H1 (cell line): ENCODE data around the gene KRT34. TPM values are rescaled to one million over a fixed set of nuclear protein-coding genes. Genes with fewer than 3 reads are reported as not detected.

ENCODE experiments used
- BRCA1 ChIP-seq: IDR thresholded peaks from 2 replicates; pipeline ENCODE4 v1.6.1; 2012; ENCODE audit warnings: low read depth, low read length, improper control_type of control experiment
- EZH2 ChIP-seq: fragments of 200-600 bp; sonication (generic); IDR thresholded peaks from 2 replicates; pipeline ENCODE4 v1.7.1; 2012; ENCODE audit warnings: low read depth, mild to moderate bottlenecking, moderate library complexity, low read length, inconsistent platforms; ENCODE audit not compliant: severe bottlenecking
- POU5F1 ChIP-seq: IDR thresholded peaks from 2 replicates; pipeline ENCODE4 v1.6.1; 2011; ENCODE audit warnings: low read depth, mild to moderate bottlenecking, low read length, moderate library complexity
- RAD21 ChIP-seq, 2 experiments: IDR thresholded peaks in 1 of 2; conservative IDR thresholded peaks in 1 of 2; 2 replicates each; pipeline ENCODE4 v1.6.1; 2011; ENCODE audit warnings: low read depth in 2 of 2, low read length in 2 of 2, improper control_type of control experiment in 1 of 2, inconsistent platforms in 1 of 2, mild to moderate bottlenecking in 1 of 2, moderate library complexity in 1 of 2
- RNF2 ChIP-seq: fragments of 200-900, 300-1000 bp; sonication (generic); IDR thresholded peaks from 2 replicates; pipeline ENCODE4 v1.7.1; 2016; ENCODE audit warnings: borderline replicate concordance, low read depth, mild to moderate bottlenecking, antibody characterized with exemption, low read length; ENCODE audit not compliant: poor library complexity, severe bottlenecking; ENCODE audit errors: missing control alignments
- RXRA ChIP-seq: IDR thresholded peaks from 2 replicates; pipeline ENCODE4 v1.6.1; 2011; ENCODE audit warnings: low read depth, mild to moderate bottlenecking, low read length, moderate library complexity; ENCODE audit not compliant: insufficient read depth
- SIN3A ChIP-seq, 2 experiments: IDR thresholded peaks in 1 of 2; conservative IDR thresholded peaks in 1 of 2; 2 replicates each; pipeline ENCODE4 v1.6.1; 2011 to 2012; ENCODE audit warnings: low read length in 2 of 2, improper control_type of control experiment in 1 of 2, low read depth in 1 of 2, mild to moderate bottlenecking in 1 of 2
- polyA plus RNA-seq, 7 experiments: library from polyadenylated mRNA; depleted of rRNA in 3 of 7; stranded (reverse) in 5 of 7; unstranded in 2 of 7; fragments of >200 nt in 5 of 7; fragments of 200-250 nt in 2 of 7; gene quantifications; 1 replicate in 5 of 7; 2 replicates in 1 of 7; 4 replicates in 1 of 7; pipeline versions ENCODE4 v1.2.1 to v1.2.3, GENCODE V29; 2011 to 2013; ENCODE audit warnings: missing spikeins in 2 of 7, mixed read lengths in 2 of 7
- total RNA-seq: library from RNA; stranded (reverse); fragmentation: NEBNext Ultra II Directional; extraction: Animal tissue kit (Norgen Biotek cat#: 25700); gene quantifications from 2 replicates; pipeline ENCODE4 v1.2.1, GENCODE V29; 2021
- TF ChIP-seq, protein P1 (sequence below): fragments of 300-600 bp; sonication (generic); IDR thresholded peaks from 2 replicates; pipeline ENCODE4 v1.7.1; 2012; ENCODE audit warnings: low read length, moderate library complexity, mild to moderate bottlenecking, inconsistent platforms; ENCODE audit not compliant: insufficient replicate concordance

Gene KRT34
- total and polyA plus RNA-seq, 2 of the 8 experiments (the other 6 are each of a cell fraction or from before 2014, with no cell fraction given), result not detected

- TF ChIP-seq RNF2 (no peak), POU5F1 (no peak), SIN3A (conservative IDR thresholded peaks at IDR 0.05 in 1 of 2, IDR thresholded peaks at IDR 0.05 in 1 of 2; ENCODE audit: low read depth in 1 of 2, low read length in 2 of 2) (no peak), EZH2 (no peak), RXRA (no peak), RAD21 (IDR thresholded peaks at IDR 0.05 in 1 of 2, conservative IDR thresholded peaks at IDR 0.05 in 1 of 2; ENCODE audit: low read depth in 2 of 2, low read length in 2 of 2) (no peak), BRCA1 (no peak)
- TF ChIP-seq, protein P1, sequence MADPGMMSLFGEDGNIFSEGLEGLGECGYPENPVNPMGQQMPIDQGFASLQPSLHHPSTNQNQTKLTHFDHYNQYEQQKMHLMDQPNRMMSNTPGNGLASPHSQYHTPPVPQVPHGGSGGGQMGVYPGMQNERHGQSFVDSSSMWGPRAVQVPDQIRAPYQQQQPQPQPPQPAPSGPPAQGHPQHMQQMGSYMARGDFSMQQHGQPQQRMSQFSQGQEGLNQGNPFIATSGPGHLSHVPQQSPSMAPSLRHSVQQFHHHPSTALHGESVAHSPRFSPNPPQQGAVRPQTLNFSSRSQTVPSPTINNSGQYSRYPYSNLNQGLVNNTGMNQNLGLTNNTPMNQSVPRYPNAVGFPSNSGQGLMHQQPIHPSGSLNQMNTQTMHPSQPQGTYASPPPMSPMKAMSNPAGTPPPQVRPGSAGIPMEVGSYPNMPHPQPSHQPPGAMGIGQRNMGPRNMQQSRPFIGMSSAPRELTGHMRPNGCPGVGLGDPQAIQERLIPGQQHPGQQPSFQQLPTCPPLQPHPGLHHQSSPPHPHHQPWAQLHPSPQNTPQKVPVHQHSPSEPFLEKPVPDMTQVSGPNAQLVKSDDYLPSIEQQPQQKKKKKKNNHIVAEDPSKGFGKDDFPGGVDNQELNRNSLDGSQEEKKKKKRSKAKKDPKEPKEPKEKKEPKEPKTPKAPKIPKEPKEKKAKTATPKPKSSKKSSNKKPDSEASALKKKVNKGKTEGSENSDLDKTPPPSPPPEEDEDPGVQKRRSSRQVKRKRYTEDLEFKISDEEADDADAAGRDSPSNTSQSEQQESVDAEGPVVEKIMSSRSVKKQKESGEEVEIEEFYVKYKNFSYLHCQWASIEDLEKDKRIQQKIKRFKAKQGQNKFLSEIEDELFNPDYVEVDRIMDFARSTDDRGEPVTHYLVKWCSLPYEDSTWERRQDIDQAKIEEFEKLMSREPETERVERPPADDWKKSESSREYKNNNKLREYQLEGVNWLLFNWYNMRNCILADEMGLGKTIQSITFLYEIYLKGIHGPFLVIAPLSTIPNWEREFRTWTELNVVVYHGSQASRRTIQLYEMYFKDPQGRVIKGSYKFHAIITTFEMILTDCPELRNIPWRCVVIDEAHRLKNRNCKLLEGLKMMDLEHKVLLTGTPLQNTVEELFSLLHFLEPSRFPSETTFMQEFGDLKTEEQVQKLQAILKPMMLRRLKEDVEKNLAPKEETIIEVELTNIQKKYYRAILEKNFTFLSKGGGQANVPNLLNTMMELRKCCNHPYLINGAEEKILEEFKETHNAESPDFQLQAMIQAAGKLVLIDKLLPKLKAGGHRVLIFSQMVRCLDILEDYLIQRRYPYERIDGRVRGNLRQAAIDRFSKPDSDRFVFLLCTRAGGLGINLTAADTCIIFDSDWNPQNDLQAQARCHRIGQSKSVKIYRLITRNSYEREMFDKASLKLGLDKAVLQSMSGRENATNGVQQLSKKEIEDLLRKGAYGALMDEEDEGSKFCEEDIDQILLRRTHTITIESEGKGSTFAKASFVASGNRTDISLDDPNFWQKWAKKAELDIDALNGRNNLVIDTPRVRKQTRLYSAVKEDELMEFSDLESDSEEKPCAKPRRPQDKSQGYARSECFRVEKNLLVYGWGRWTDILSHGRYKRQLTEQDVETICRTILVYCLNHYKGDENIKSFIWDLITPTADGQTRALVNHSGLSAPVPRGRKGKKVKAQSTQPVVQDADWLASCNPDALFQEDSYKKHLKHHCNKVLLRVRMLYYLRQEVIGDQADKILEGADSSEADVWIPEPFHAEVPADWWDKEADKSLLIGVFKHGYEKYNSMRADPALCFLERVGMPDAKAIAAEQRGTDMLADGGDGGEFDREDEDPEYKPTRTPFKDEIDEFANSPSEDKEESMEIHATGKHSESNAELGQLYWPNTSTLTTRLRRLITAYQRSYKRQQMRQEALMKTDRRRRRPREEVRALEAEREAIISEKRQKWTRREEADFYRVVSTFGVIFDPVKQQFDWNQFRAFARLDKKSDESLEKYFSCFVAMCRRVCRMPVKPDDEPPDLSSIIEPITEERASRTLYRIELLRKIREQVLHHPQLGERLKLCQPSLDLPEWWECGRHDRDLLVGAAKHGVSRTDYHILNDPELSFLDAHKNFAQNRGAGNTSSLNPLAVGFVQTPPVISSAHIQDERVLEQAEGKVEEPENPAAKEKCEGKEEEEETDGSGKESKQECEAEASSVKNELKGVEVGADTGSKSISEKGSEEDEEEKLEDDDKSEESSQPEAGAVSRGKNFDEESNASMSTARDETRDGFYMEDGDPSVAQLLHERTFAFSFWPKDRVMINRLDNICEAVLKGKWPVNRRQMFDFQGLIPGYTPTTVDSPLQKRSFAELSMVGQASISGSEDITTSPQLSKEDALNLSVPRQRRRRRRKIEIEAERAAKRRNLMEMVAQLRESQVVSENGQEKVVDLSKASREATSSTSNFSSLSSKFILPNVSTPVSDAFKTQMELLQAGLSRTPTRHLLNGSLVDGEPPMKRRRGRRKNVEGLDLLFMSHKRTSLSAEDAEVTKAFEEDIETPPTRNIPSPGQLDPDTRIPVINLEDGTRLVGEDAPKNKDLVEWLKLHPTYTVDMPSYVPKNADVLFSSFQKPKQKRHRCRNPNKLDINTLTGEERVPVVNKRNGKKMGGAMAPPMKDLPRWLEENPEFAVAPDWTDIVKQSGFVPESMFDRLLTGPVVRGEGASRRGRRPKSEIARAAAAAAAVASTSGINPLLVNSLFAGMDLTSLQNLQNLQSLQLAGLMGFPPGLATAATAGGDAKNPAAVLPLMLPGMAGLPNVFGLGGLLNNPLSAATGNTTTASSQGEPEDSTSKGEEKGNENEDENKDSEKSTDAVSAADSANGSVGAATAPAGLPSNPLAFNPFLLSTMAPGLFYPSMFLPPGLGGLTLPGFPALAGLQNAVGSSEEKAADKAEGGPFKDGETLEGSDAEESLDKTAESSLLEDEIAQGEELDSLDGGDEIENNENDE, result no peak
- TF ChIP-seq, all 59 proteins: peak for 0
Observed at GRCh38 chr17:41369713-41370112, 12.4 kb downstream of the KRT34 start, which contains the start of gene KRT33B (continued).
